Neural cell (in vitro differentiated cells): ENCODE results near the gene A4GALT.

Experiments used
- EP300 ChIP-seq: fragments of 450-650 bp; conservative IDR thresholded peaks from 2 replicates; pipeline ENCODE4 v1.6.1; 2014; ENCODE audit warnings: antibody characterized with exemption, mild to moderate bottlenecking, moderate library complexity; ENCODE audit not compliant: poor library complexity, severe bottlenecking
- EZH2 ChIP-seq: fragments of 200-600, 300-800 bp; shearing (Covaris generic), sonication (generic); IDR thresholded peaks from 2 replicates; pipeline ENCODE4 v1.6.1; 2014; ENCODE audit warnings: antibody characterized with exemption, low read length, borderline replicate concordance, mild to moderate bottlenecking; ENCODE audit not compliant: insufficient read depth, poor library complexity, severe bottlenecking
- POLR2AphosphoS5 ChIP-seq: IDR thresholded peaks from 2 replicates; pipeline ENCODE4 v1.6.1; 2012
- RAD21 ChIP-seq: fragments of 450-650 bp; conservative IDR thresholded peaks from 2 replicates; pipeline ENCODE4 v1.6.1; 2014; ENCODE audit warnings: antibody characterized with exemption, mild to moderate bottlenecking, moderate library complexity
- TAF1 ChIP-seq: IDR thresholded peaks from 2 replicates; pipeline ENCODE4 v1.6.1; 2012; ENCODE audit warnings: low read depth
- TF ChIP-seq, protein P1 (sequence below): fragments of 450-650 bp; IDR thresholded peaks from 2 replicates; pipeline ENCODE4 v1.5.1; 2014; ENCODE audit warnings: antibody characterized with exemption, mild to moderate bottlenecking, moderate library complexity; ENCODE audit not compliant: poor library complexity, severe bottlenecking

DNA sequence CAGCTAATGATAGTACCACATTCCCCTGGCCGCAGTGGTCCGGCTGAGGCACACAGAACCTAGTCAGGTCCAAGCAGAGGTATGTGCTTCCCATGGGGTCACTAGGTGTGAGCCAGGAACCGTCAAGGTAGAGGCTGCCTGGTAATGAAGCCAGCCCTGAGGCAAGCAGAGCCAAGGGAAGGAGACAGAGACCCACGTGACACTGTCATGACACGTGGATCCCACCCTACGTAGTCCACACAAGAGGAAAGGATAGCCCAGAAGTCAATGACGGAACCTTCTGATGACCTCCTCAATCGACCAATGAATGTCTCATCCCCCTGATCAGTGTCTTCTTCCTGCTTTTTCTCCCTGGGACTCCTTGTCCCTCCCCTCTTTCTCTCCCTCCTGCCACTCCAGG lies 19.0 kb downstream of the A4GALT start:
- TF ChIP-seq, protein P1, sequence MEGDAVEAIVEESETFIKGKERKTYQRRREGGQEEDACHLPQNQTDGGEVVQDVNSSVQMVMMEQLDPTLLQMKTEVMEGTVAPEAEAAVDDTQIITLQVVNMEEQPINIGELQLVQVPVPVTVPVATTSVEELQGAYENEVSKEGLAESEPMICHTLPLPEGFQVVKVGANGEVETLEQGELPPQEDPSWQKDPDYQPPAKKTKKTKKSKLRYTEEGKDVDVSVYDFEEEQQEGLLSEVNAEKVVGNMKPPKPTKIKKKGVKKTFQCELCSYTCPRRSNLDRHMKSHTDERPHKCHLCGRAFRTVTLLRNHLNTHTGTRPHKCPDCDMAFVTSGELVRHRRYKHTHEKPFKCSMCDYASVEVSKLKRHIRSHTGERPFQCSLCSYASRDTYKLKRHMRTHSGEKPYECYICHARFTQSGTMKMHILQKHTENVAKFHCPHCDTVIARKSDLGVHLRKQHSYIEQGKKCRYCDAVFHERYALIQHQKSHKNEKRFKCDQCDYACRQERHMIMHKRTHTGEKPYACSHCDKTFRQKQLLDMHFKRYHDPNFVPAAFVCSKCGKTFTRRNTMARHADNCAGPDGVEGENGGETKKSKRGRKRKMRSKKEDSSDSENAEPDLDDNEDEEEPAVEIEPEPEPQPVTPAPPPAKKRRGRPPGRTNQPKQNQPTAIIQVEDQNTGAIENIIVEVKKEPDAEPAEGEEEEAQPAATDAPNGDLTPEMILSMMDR, result no peak
- no peak for TF ChIP-seq EP300
- no peak for TF ChIP-seq EZH2
- TF ChIP-seq POLR2AphosphoS5, result no peak
- TF ChIP-seq TAF1, result no peak
- no peak for TF ChIP-seq RAD21
